ENCODE measurements around the gene HOXB7. TPM values are rescaled to one million over a fixed set of nuclear protein-coding genes. Genes with fewer than 3 reads are reported as not detected.

The HOXB7 gene
- total RNA-seq, 1 donor from 2014 or later: 0.64 TPM

GRCh38 chr17:48590607-48591161 lies 20.1 kb downstream of the HOXB7 start:
- Mint-ChIP-seq H3K9me3 (ENCODE audit: unreplicated experiment) (peaks cover 8% of the 10 kb centered on the region), H3K4me1 (ENCODE audit: low read depth, unreplicated experiment) (peaks cover 9% of the 10 kb centered on the region), H3K4me3 (ENCODE audit: unreplicated experiment) (no peak overlapping the region), H3K36me3 (ENCODE audit: unreplicated experiment) (peaks cover 3% of the 10 kb centered on the region), H3K27ac (ENCODE audit: unreplicated experiment) (no peak overlapping the region), H3K27me3 (ENCODE audit: unreplicated experiment) (peaks cover 53% of the 10 kb centered on the region)
- no peak for TF ChIP-seq CTCF (IDR thresholded peaks at IDR 0.05; ENCODE audit: partially characterized antibody, unreplicated experiment)
- no peak for DNase-seq

DNA sequence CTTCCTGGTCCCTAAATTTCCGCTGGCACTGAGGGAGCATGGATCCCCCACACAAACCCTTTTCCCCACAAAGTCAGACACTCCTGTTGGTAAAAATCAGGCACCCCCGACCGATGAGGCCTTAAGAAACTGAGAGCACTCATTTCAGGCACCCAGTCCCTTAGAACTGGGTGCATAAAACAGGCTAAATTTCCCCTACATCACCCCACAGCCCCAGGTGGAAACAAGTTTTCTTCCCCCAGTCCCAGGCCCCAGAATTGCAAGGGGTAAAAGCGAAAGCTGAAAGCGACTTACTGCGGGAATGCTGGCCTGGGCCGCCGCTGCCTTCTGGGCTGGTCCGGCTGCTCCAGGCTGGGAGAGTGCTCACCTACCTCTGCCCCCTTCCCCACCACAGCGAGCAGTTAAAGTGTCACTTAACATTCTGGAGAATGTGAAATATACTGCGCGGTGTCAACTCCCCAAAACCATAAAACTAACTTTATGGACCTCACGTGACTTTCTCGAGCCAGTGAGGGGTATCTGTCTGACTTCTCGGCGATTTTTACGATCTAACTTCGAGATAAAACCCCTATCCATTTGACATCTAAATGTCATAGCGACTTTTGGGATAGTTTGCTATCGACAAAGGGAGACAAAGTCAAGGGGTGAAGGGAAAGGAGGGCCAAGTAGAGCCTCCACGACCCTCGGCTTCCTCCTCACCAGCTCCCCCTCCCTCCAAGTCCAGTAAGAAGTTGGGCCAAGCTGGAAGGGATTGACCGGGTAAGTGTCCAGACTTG lies 20.8 kb downstream of the HOXB7 start, which contains the start of gene HOXB3:
Gene HOXB3, minus strand, starts transcription at position 411 of the 776 bp plus-strand sequence. CDS start 37,767 bp downstream, outside the sequence.
- Mint-ChIP-seq H3K36me3 (ENCODE audit: unreplicated experiment) (peaks cover 3% of the 10 kb centered on the region), H3K4me1 (ENCODE audit: low read depth, unreplicated experiment) (peaks cover 9% of the 10 kb centered on the region), H3K4me3 (ENCODE audit: unreplicated experiment) (no peak within 1 kb of the TSS), H3K27ac (ENCODE audit: unreplicated experiment) (no peak within 1 kb of the TSS), H3K27me3 (ENCODE audit: unreplicated experiment) (peaks cover 54% of the 10 kb centered on the region), H3K9me3 (ENCODE audit: unreplicated experiment) (peaks cover 8% of the 10 kb centered on the region)
- TF ChIP-seq CTCF (IDR thresholded peaks at IDR 0.05; ENCODE audit: partially characterized antibody, unreplicated experiment): no peak
- DNase-seq: no peak

DNA sequence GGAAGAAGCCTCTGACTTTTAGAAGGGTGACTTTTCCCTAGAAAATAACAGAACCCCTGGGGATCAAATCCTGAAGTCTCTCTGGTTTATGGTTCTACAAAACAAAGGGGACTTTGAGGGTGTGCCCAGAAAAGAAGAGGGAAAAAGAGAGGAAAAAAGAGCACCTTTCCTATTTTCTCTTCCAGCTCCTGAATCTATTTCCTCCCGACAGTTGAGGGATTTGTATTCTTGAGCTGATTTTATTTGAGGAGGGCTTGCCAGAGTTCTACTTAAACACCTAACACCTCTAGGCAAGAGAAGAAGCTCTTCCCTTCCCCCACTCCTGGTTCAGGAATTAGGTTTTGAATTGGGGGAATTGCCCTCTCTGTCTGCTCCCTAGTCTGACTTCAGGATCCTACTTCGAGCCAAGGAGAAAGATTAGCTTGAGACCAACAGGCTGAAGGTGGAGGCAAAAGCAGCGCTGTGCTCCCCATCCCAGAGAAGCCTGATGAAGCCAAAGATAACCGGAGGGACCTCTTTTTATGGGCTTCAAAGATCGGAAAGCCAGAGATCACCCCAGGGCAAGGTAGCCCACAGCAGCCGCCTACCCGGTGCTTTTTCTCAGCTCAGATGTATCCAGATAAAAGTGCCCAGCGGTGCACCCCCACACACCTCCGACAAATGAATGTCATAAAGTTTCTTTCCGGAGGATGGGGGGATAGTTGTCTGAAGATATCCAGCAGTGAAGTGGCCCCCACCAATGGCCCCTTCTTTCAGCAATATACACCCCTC lies 21.6 kb downstream of the HOXB7 start:
- H3K9me3 Mint-ChIP-seq (ENCODE audit: unreplicated experiment): peaks cover 8% of the 10 kb centered on the region
- H3K27me3 Mint-ChIP-seq (ENCODE audit: unreplicated experiment): peaks cover 58% of the 10 kb centered on the region
- no peak overlapping the region for H3K27ac Mint-ChIP-seq (ENCODE audit: unreplicated experiment)
- H3K4me3 Mint-ChIP-seq (ENCODE audit: unreplicated experiment): no peak overlapping the region
- DNase-seq: no peak
- H3K36me3 Mint-ChIP-seq (ENCODE audit: unreplicated experiment): peaks cover 3% of the 10 kb centered on the region
- peaks cover 9% of the 10 kb centered on the region for H3K4me1 Mint-ChIP-seq (ENCODE audit: low read depth, unreplicated experiment)
- TF ChIP-seq CTCF (IDR thresholded peaks at IDR 0.05; ENCODE audit: partially characterized antibody, unreplicated experiment): no peak

GRCh38 chr17:48588528-48588927 lies 22.3 kb downstream of the HOXB7 start:
- no peak for DNase-seq
- H3K27me3 Mint-ChIP-seq (ENCODE audit: unreplicated experiment): peaks cover 63% of the 10 kb centered on the region
- no peak for TF ChIP-seq CTCF (IDR thresholded peaks at IDR 0.05; ENCODE audit: partially characterized antibody, unreplicated experiment)
- peaks cover 3% of the 10 kb centered on the region for H3K36me3 Mint-ChIP-seq (ENCODE audit: unreplicated experiment)
- H3K4me3 Mint-ChIP-seq (ENCODE audit: unreplicated experiment): no peak overlapping the region
- H3K4me1 Mint-ChIP-seq (ENCODE audit: low read depth, unreplicated experiment): peaks cover 9% of the 10 kb centered on the region
- H3K27ac Mint-ChIP-seq (ENCODE audit: unreplicated experiment): no peak overlapping the region
- H3K9me3 Mint-ChIP-seq (ENCODE audit: unreplicated experiment): peaks cover 10% of the 10 kb centered on the region
